ENCODE data around the gene B3GAT1.

DNA sequence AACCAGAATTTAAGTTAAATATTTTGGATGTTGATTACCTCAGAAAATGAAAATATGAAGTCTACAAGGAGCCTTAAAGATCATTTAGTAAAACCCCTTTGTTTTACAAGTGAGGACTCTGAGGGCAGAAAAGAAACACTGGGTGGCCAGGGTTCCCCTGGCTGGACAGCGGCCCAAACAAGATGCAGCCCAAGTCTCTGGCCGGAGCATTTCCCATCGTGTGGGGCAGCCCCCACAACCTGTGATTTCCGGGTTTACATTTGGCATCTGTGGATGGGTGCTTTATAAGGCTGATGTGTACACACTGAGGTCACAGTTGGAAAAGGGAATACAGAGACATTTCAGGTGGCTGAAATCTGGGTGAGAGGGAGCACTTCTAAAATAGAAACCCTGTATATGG lies 28.8 kb upstream of the B3GAT1 start:
- TF ChIP-seq, protein P1, sequence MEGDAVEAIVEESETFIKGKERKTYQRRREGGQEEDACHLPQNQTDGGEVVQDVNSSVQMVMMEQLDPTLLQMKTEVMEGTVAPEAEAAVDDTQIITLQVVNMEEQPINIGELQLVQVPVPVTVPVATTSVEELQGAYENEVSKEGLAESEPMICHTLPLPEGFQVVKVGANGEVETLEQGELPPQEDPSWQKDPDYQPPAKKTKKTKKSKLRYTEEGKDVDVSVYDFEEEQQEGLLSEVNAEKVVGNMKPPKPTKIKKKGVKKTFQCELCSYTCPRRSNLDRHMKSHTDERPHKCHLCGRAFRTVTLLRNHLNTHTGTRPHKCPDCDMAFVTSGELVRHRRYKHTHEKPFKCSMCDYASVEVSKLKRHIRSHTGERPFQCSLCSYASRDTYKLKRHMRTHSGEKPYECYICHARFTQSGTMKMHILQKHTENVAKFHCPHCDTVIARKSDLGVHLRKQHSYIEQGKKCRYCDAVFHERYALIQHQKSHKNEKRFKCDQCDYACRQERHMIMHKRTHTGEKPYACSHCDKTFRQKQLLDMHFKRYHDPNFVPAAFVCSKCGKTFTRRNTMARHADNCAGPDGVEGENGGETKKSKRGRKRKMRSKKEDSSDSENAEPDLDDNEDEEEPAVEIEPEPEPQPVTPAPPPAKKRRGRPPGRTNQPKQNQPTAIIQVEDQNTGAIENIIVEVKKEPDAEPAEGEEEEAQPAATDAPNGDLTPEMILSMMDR (IDR thresholded peaks at IDR 0.05), result no peak
- no peak for TF ChIP-seq ZFX (IDR thresholded peaks at IDR 0.05; ENCODE audit: borderline replicate concordance)
